Heart left ventricle (tissue), 13 donors: ENCODE measurements around the gene B3GLCT.

Source experiments
- POLR2A ChIP-seq, 2 donors: fragments of 450-650 bp; IDR thresholded peaks; one replicate each; pipeline ENCODE4 v1.6.1; 2017; ENCODE audit warnings: antibody characterized with exemption in 2 of 2, mild to moderate bottlenecking in 2 of 2, moderate library complexity in 2 of 2
- TF ChIP-seq, protein P1 (sequence below), 12 donors: fragments of 200-600 bp; sonication (generic) in 4 of 12; IDR thresholded peaks; one replicate each; pipeline versions ENCODE4 v1.5.0 to v1.8.0; 2018 to 2022; ENCODE audit warnings: antibody characterized with exemption in 12 of 12, mild to moderate bottlenecking in 5 of 12
- donor health status: ischemic (EF 13 %, LVEDD 7.1; RV severe dilation, severe dysfunction).
- donor health status: DM: no; HTN: yes; CAD: no.
- donor health status: DM: no; HTN: no; CAD: no.
- donor health status: ischemic (EF 25% LVEDD 6.9; RV normal size, moderate dysfunction).
- donor health status: ischemic (EF 25% LVEDD 5.7; RV mildly dilated, moderate dysfunction).
- donor health status: ischemic (EF 35%, LVEDD 5.7; RV mildly dilated, moderate dysfunction).
- donor health status: nonischemic (EF 11% LVEDD 7.7; RV severe dilation, severe dysfunction).
- donor health status: DM: yes; HTN: yes; CAD: no.
- donor health status: PGD.
- donor health status: ischemic (EF 29% LVEDD 5.4; RV normal size, mild dysfunction).
- donor health status: nonischemic (EF 23%, LVEDD 6.1; RV moderate dilation, normal function).

DNA sequence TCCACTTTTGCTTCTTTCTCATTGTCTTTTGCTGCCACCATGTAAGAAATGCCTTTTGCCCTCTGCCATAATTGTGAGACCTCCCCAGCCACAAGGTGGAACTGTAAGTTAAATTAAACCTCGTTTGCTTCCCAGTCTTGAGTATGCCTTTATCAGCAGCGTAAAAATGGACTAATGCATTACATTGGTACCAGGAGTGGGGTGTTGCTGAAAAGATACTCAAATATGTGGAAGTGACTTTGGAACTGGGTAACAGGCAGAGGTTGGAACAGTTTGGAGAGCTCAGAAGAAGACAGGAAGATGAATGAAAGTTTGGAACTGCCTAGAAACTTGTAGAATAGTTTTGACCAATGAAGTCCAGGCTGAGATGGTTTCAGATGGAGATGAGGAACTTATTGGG, 115.2 kb downstream of the B3GLCT start:
- no peak for TF ChIP-seq POLR2A (IDR thresholded peaks at IDR 0.05)
- TF ChIP-seq, protein P1, sequence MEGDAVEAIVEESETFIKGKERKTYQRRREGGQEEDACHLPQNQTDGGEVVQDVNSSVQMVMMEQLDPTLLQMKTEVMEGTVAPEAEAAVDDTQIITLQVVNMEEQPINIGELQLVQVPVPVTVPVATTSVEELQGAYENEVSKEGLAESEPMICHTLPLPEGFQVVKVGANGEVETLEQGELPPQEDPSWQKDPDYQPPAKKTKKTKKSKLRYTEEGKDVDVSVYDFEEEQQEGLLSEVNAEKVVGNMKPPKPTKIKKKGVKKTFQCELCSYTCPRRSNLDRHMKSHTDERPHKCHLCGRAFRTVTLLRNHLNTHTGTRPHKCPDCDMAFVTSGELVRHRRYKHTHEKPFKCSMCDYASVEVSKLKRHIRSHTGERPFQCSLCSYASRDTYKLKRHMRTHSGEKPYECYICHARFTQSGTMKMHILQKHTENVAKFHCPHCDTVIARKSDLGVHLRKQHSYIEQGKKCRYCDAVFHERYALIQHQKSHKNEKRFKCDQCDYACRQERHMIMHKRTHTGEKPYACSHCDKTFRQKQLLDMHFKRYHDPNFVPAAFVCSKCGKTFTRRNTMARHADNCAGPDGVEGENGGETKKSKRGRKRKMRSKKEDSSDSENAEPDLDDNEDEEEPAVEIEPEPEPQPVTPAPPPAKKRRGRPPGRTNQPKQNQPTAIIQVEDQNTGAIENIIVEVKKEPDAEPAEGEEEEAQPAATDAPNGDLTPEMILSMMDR (IDR thresholded peaks at IDR 0.05) = no peak
